ENCODE data around the gene ROBO1. TPM values are rescaled to one million over a fixed set of nuclear protein-coding genes. Genes with fewer than 3 reads are reported as not detected.

ROBO1 gene
- polyA plus RNA-seq, 2 donors, result 4.7 to 12.0 TPM

DNA sequence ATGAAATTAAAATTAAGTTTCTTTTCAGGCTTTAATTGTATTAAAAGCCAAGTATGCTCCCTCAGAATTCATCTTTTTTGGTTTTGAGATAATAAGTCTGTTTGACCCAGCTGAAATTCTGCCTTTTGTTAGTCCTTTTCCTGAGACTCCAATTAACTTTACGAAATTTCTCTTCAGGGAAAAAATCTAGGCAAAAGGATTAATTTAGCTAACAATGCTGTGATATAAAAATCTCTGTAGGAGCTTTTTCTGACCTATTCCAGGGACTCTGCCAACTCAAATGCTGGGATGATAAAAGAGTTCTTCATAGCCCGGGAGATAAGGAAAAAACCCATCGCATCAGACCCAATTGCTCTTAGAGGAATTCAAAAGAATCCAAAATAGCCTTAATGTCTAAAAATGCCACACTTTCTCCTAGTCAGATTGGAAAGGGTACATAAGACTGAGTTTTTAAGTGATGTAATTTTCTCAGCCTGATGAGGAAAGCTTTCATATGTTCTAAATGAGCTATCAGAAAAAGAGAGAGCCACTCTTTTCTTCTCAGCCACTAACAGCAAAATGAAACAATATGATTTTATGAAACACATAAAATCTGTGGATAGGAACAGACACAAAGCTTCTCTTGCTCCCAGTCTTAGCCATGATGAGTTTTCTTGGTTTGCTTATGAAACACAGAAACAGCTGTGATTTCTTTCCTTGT, 405.1 kb downstream of the ROBO1 start:
- no peaks in the 10 kb centered on the region for H3K4me1 ChIP-seq (ENCODE audit: control insufficient read depth in 2 of 2, insufficient read depth in 2 of 2, low read length in 1 of 2)

DNA sequence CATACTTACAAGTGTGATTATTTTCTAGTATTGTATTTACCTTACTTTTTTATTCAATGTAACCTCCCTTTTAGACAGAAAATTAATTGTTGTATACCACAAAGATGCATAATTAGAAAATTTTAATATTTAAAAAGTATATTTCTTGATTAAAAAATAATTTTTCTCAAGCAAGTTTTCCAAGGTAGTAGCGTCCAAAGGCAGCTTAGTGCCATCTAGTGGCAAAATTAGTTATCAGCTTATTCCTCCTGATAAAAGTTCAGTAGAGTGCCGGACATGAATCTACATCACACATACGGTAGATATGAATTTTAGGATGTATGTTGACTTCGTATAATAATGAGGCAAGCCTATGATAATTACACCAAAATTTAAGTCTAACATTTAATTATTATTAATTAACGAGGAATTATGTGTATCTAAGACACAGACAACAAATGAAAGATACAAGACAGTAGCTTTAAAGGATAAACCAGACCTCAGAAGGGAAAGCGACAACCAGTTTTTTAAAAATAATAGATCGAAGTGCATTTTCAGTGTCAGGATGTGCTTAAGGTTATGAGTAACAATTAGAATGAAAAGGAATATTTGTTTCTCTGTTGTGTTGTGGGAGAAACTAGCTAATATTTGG, 405.9 kb downstream of the ROBO1 start:
- H3K9me3 ChIP-seq (ENCODE audit: control insufficient read depth in 2 of 2, insufficient read depth in 1 of 2, low read depth in 1 of 2, low read length in 1 of 2), result no peaks in the 10 kb centered on the region
- H3K27ac ChIP-seq (ENCODE audit: low read depth in 2 of 2, low read length in 1 of 2), result no peak overlapping the region
- H3K4me1 ChIP-seq (ENCODE audit: control insufficient read depth in 2 of 2, insufficient read depth in 2 of 2, low read length in 1 of 2), result no peaks in the 10 kb centered on the region
- no peaks in the 10 kb centered on the region for H3K36me3 ChIP-seq (ENCODE audit: control insufficient read depth in 2 of 2, insufficient read depth in 2 of 2, low read length in 1 of 2)
- no peaks in the 10 kb centered on the region for H3K27me3 ChIP-seq (ENCODE audit: control insufficient read depth in 1 of 2, insufficient read depth in 2 of 2, low read length in 2 of 2)
- WGBS, 2 donors, result 19% methylated on average over 7 of the region's 7 CpGs
- H3K4me3 ChIP-seq (ENCODE audit: low read depth in 1 of 2, low read length in 2 of 2), result no peak overlapping the region

More for the DNA sequence above, 405.1 kb downstream of the ROBO1 start:
- no peaks in the 10 kb centered on the region for H3K36me3 ChIP-seq (ENCODE audit: control insufficient read depth in 2 of 2, insufficient read depth in 2 of 2, low read length in 1 of 2)
- H3K4me3 ChIP-seq (ENCODE audit: low read depth in 1 of 2, low read length in 2 of 2), result no peak overlapping the region
- no peak overlapping the region for H3K27ac ChIP-seq (ENCODE audit: low read depth in 2 of 2, low read length in 1 of 2)
- no peaks in the 10 kb centered on the region for H3K27me3 ChIP-seq (ENCODE audit: control insufficient read depth in 1 of 2, insufficient read depth in 2 of 2, low read length in 2 of 2)
- WGBS, 2 donors, result 62 to 68% methylated on average over 3 of the region's 3 CpGs
- H3K9me3 ChIP-seq (ENCODE audit: control insufficient read depth in 2 of 2, insufficient read depth in 1 of 2, low read depth in 1 of 2, low read length in 1 of 2), result no peaks in the 10 kb centered on the region

DNA sequence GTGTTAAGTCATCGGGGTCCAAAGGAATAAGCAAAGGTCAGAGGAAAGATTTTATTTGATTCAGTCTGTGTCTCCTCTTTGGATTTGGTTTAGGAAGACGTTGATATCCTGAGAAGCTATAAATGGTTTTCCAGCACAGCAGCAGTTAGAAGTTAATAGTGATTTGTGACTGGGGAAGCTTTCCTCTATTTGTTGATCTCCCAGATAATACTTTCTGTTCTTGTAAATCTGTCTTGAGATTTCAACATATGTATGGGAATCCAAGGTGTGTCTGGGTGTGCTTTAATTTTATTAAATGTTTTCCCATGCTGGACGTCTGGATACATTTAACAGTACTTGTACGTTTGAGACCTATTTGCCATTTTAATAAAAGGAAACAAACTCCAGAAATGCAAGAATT, 409.5 kb downstream of the ROBO1 start:
- H3K27ac ChIP-seq (ENCODE audit: low read depth in 2 of 2, low read length in 1 of 2), result no peak overlapping the region

DNA sequence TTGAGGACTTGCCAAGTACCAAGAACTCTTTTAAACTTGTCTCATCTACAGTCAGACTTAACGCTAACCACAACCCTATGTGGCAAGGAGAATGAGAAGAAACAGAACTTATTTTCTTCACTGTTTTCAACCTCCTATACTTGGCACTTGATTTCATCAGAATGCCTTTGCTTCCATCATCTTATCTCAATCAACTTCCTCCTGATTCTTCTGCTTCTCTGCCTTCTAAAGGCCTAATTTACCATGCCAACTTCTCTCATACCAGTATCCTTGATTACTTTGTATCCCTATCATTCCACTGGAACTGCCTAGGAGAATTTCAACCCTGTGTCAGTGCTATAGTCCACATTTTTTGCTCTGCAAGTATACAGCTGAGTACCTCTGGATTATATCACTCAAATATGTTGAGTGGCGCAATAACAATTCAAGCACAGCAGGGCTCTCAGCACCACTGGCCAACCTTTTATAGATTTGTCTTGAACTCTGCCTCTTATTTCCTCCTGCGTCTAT, 413.6 kb downstream of the ROBO1 start:
- 87 to 94% methylated on average over 3 of the region's 3 CpGs for WGBS, 2 donors
- H3K27ac ChIP-seq (ENCODE audit: low read depth in 2 of 2, low read length in 1 of 2), result no peak overlapping the region
- H3K4me3 ChIP-seq (ENCODE audit: low read depth in 1 of 2, low read length in 2 of 2), result no peak overlapping the region
- no peaks in the 10 kb centered on the region for H3K27me3 ChIP-seq (ENCODE audit: control insufficient read depth in 1 of 2, insufficient read depth in 2 of 2, low read length in 2 of 2)
- no peaks in the 10 kb centered on the region for H3K36me3 ChIP-seq (ENCODE audit: control insufficient read depth in 2 of 2, insufficient read depth in 2 of 2, low read length in 1 of 2)
- H3K9me3 ChIP-seq (ENCODE audit: control insufficient read depth in 2 of 2, insufficient read depth in 1 of 2, low read depth in 1 of 2, low read length in 1 of 2), result no peaks in the 10 kb centered on the region
- H3K4me1 ChIP-seq (ENCODE audit: control insufficient read depth in 2 of 2, insufficient read depth in 2 of 2, low read length in 1 of 2), result no peaks in the 10 kb centered on the region

More for the DNA sequence above, 409.5 kb downstream of the ROBO1 start:
- Histone ChIP-seq H3K4me3 (ENCODE audit: low read depth in 1 of 2, low read length in 2 of 2) (no peak overlapping the region), H3K9me3 (ENCODE audit: control insufficient read depth in 2 of 2, insufficient read depth in 1 of 2, low read depth in 1 of 2, low read length in 1 of 2) (no peaks in the 10 kb centered on the region), H3K36me3 (ENCODE audit: control insufficient read depth in 2 of 2, insufficient read depth in 2 of 2, low read length in 1 of 2) (no peaks in the 10 kb centered on the region), H3K4me1 (ENCODE audit: control insufficient read depth in 2 of 2, insufficient read depth in 2 of 2, low read length in 1 of 2) (no peaks in the 10 kb centered on the region), H3K27me3 (ENCODE audit: control insufficient read depth in 1 of 2, insufficient read depth in 2 of 2, low read length in 2 of 2) (no peaks in the 10 kb centered on the region)
- WGBS, 2 donors, result 64 to 69% methylated on average over 4 of the region's 4 CpGs

- Histone ChIP-seq H3K9me3 (ENCODE audit: control insufficient read depth in 2 of 2, insufficient read depth in 1 of 2, low read depth in 1 of 2, low read length in 1 of 2) (no peaks in the 10 kb centered on the region), H3K4me3 (ENCODE audit: low read depth in 1 of 2, low read length in 2 of 2) (no peak overlapping the region), H3K27ac (ENCODE audit: low read depth in 2 of 2, low read length in 1 of 2) (no peak overlapping the region), H3K27me3 (ENCODE audit: control insufficient read depth in 1 of 2, insufficient read depth in 2 of 2, low read length in 2 of 2) (no peaks in the 10 kb centered on the region), H3K4me1 (ENCODE audit: control insufficient read depth in 2 of 2, insufficient read depth in 2 of 2, low read length in 1 of 2) (no peaks in the 10 kb centered on the region), H3K36me3 (ENCODE audit: control insufficient read depth in 2 of 2, insufficient read depth in 2 of 2, low read length in 1 of 2) (no peaks in the 10 kb centered on the region)
- whole genome bisulfite sequencing, 2 donors, result 39 to 47% methylated on average over 2 of the region's 2 CpGs
Measured at GRCh38 chr3:79351699-79352098, 416.1 kb downstream of the ROBO1 start.

DNA sequence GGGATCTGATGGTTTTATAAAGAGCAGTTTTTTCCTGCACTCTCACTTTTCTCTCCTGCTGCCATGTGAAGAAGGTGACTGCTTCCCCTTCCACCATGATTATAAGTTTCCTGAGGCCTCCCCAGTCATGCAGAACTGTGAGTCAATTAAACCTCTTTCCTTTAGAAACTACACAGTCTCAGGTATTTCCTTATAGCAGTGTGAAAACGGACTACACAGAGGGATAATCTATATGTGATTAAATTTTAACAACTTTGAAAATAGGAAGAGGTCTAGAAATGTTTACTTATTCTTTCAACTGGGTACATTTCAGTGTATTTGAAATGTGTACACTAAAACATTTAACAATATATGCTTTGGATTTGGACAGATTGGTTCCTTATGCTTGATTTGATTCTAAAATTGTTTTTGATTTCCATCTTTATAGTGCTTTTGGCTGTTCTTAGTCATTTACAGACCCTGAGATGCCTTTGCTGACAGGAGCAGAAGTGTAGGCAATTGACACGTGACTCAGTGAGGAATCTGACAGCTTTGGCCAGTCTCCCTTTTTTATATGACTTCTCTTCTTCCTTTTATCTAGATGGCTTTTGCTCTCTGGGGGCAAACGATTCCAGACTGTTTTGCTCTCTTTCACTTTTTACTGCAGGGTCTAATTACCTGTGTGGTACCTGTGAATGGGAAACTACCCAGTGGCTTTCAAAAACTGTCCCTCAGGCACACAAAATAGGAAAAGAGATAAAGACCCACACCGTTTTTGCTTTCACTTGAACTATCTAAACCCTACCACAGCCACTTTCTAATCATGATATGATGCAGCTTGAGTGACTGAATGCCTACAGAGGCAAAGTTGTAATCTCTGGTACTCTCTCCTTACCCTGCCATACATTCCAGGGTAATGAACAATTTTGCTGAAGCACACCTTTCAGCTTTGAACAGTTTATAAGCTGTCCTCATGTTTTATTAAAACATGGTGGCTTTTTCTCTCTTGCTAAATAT, 422.6 kb downstream of the ROBO1 start:
- WGBS, 2 donors, result 36 to 46% methylated on average over 4 of the region's 4 CpGs
- no peaks in the 10 kb centered on the region for H3K9me3 ChIP-seq (ENCODE audit: control insufficient read depth in 2 of 2, insufficient read depth in 1 of 2, low read depth in 1 of 2, low read length in 1 of 2)
- H3K4me1 ChIP-seq (ENCODE audit: control insufficient read depth in 2 of 2, insufficient read depth in 2 of 2, low read length in 1 of 2), result no peaks in the 10 kb centered on the region
- no peaks in the 10 kb centered on the region for H3K27me3 ChIP-seq (ENCODE audit: control insufficient read depth in 1 of 2, insufficient read depth in 2 of 2, low read length in 2 of 2)
- no peak overlapping the region for H3K27ac ChIP-seq (ENCODE audit: low read depth in 2 of 2, low read length in 1 of 2)
- H3K4me3 ChIP-seq (ENCODE audit: low read depth in 1 of 2, low read length in 2 of 2), result no peak overlapping the region
- no peaks in the 10 kb centered on the region for H3K36me3 ChIP-seq (ENCODE audit: control insufficient read depth in 2 of 2, insufficient read depth in 2 of 2, low read length in 1 of 2)

- no peaks in the 10 kb centered on the region for H3K36me3 ChIP-seq (ENCODE audit: control insufficient read depth in 2 of 2, insufficient read depth in 2 of 2, low read length in 1 of 2)
- H3K4me1 ChIP-seq (ENCODE audit: control insufficient read depth in 2 of 2, insufficient read depth in 2 of 2, low read length in 1 of 2), result no peaks in the 10 kb centered on the region
- H3K4me3 ChIP-seq (ENCODE audit: low read depth in 1 of 2, low read length in 2 of 2), result no peak overlapping the region
- H3K27me3 ChIP-seq (ENCODE audit: control insufficient read depth in 1 of 2, insufficient read depth in 2 of 2, low read length in 2 of 2), result no peaks in the 10 kb centered on the region
- no peaks in the 10 kb centered on the region for H3K9me3 ChIP-seq (ENCODE audit: control insufficient read depth in 2 of 2, insufficient read depth in 1 of 2, low read depth in 1 of 2, low read length in 1 of 2)
- H3K27ac ChIP-seq (ENCODE audit: low read depth in 2 of 2, low read length in 1 of 2), result no peak overlapping the region
Measured at GRCh38 chr3:79341961-79342360, 425.8 kb downstream of the ROBO1 start.

DNA sequence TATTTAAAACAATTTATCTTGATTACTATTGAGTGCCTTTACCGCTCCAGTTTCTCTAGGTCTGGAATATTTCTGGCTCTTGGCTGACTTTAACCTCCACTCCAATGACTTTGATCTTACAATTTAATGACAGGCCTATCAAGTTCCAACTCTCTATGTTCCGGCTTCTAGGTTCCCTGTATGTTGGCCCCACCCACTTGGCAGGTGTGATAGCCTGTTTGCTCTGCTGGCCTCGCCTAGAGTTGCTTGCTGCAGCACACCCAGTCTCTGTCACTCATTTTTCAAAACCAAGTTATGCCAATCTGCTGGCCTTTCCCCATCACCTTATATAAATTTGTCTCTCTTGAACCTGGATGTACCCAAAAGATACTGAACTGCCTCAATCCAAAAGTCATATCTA, 428.0 kb downstream of the ROBO1 start:
- 46 to 47% methylated on average over 3 of the region's 3 CpGs for WGBS, 2 donors
- Histone ChIP-seq H3K4me3 (ENCODE audit: low read depth in 1 of 2, low read length in 2 of 2) (no peak overlapping the region), H3K9me3 (ENCODE audit: control insufficient read depth in 2 of 2, insufficient read depth in 1 of 2, low read depth in 1 of 2, low read length in 1 of 2) (no peaks in the 10 kb centered on the region), H3K4me1 (ENCODE audit: control insufficient read depth in 2 of 2, insufficient read depth in 2 of 2, low read length in 1 of 2) (no peaks in the 10 kb centered on the region), H3K27me3 (ENCODE audit: control insufficient read depth in 1 of 2, insufficient read depth in 2 of 2, low read length in 2 of 2) (no peaks in the 10 kb centered on the region), H3K27ac (ENCODE audit: low read depth in 2 of 2, low read length in 1 of 2) (peak overlapping the region in 1 of 2 donors; percentile 7), H3K36me3 (ENCODE audit: control insufficient read depth in 2 of 2, insufficient read depth in 2 of 2, low read length in 1 of 2) (no peaks in the 10 kb centered on the region)

GRCh38 chr3:79337798-79338197, 430.0 kb downstream of the ROBO1 start:
- no peak overlapping the region for H3K4me3 ChIP-seq (ENCODE audit: low read depth in 1 of 2, low read length in 2 of 2)
- no peaks in the 10 kb centered on the region for H3K27me3 ChIP-seq (ENCODE audit: control insufficient read depth in 1 of 2, insufficient read depth in 2 of 2, low read length in 2 of 2)
- H3K36me3 ChIP-seq (ENCODE audit: control insufficient read depth in 2 of 2, insufficient read depth in 2 of 2, low read length in 1 of 2), result no peaks in the 10 kb centered on the region
- no peaks in the 10 kb centered on the region for H3K4me1 ChIP-seq (ENCODE audit: control insufficient read depth in 2 of 2, insufficient read depth in 2 of 2, low read length in 1 of 2)
- no peaks in the 10 kb centered on the region for H3K9me3 ChIP-seq (ENCODE audit: control insufficient read depth in 2 of 2, insufficient read depth in 1 of 2, low read depth in 1 of 2, low read length in 1 of 2)
- no peak overlapping the region for H3K27ac ChIP-seq (ENCODE audit: low read depth in 2 of 2, low read length in 1 of 2)

Measured in esophagus (tissue), 2 donors.